GM21825 (cell line): ENCODE measurements around the gene FNIP2.
"Not testable (repeated sequence)": the region's sequence is repeated elsewhere in the genome, so short reads cannot be mapped to it uniquely, and the experiment has no call there.

Source experiments
- ATAC-seq: cut with Tn5 transposase; IDR thresholded peaks from one replicate; pipeline ENCODE4 v1.9.1; 2021; ENCODE audit warnings: mild to moderate bottlenecking, moderate library complexity; ENCODE audit not compliant: unreplicated experiment

The FNIP2 gene

GRCh38 chr4:158865520-158866177 lies 96.8 kb downstream of the FNIP2 start:
- ATAC-seq = no peak

- ATAC-seq = no peak
Measured at GRCh38 chr4:158869001-158869400, 100.2 kb downstream of the FNIP2 start.

- ATAC-seq = no peak
Measured at GRCh38 chr4:158869761-158870160, 100.9 kb downstream of the FNIP2 start.

- ATAC-seq = no peak
Measured at GRCh38 chr4:158870282-158870625, 101.4 kb downstream of the FNIP2 start.

GRCh38 chr4:158870626-158871334 lies 102.0 kb downstream of the FNIP2 start:
- ATAC-seq = no peak

- no peak for ATAC-seq
Measured at GRCh38 chr4:158871335-158871724, 102.5 kb downstream of the FNIP2 start.

- no peak for ATAC-seq
Measured at GRCh38 chr4:158873795-158874401, 105.1 kb downstream of the FNIP2 start.

GRCh38 chr4:158875026-158875425 lies 106.2 kb downstream of the FNIP2 start:
- no peak for ATAC-seq

- ATAC-seq = no peak
Measured at GRCh38 chr4:158875455-158875854, 106.6 kb downstream of the FNIP2 start.

- ATAC-seq = no peak
Measured at GRCh38 chr4:158877069-158877468, 108.2 kb downstream of the FNIP2 start.

- ATAC-seq = not testable (repeated sequence)
Measured at GRCh38 chr4:158882142-158882541, 113.3 kb downstream of the FNIP2 start.

GRCh38 chr4:158884280-158884679 lies 115.5 kb downstream of the FNIP2 start:
- no peak for ATAC-seq

GRCh38 chr4:158885564-158885963 lies 116.7 kb downstream of the FNIP2 start:
- ATAC-seq = no peak

- no peak for ATAC-seq
Measured at GRCh38 chr4:158890294-158890693, 121.5 kb downstream of the FNIP2 start.

GRCh38 chr4:158891256-158891655 lies 122.4 kb downstream of the FNIP2 start:
- no peak for ATAC-seq

GRCh38 chr4:158894826-158895225 lies 126.0 kb downstream of the FNIP2 start:
- ATAC-seq = no peak

GRCh38 chr4:158895797-158896576 lies 127.2 kb downstream of the FNIP2 start:
- no peak for ATAC-seq

- ATAC-seq = not testable (repeated sequence)
Measured at GRCh38 chr4:158896577-158897238, 127.9 kb downstream of the FNIP2 start.

- not testable (repeated sequence) for ATAC-seq
Measured at GRCh38 chr4:158900408-158900807, 131.6 kb downstream of the FNIP2 start.

GRCh38 chr4:158902280-158903078 lies 133.7 kb downstream of the FNIP2 start:
- not testable (repeated sequence) for ATAC-seq
